IMR-90 (cell line): ENCODE data around the gene BMX. TPM values are rescaled to one million over a fixed set of nuclear protein-coding genes. Genes with fewer than 3 reads are reported as not detected.

Experiments used
- ATAC-seq: fragments of 200-7000 bp; cut with Tn5 transposase; 2 replicates; pipeline ENCODE4 v1.9.1; 2020; ENCODE audit warnings: low read depth, mild to moderate bottlenecking, moderate library complexity
- BruUV-seq: library from RNA; stranded (reverse); fragments of 400-500 nt; replicated peaks from 2 replicates; lab custom pipeline; 2021; lab: Mats Ljungman, UMichigan
- CTCF ChIA-PET: fragments of 300-600 bp; formaldehyde crosslinking; extraction: SDS; loops from one replicate; lab custom pipeline; 2021; ENCODE audit warnings: antibody characterized with exemption; lab: Yijun Ruan, JAX
- POLR2A ChIA-PET: fragments of 300-600 bp; sonication (Branson Sonifier 250); formaldehyde crosslinking; loops from one replicate; lab custom pipeline; 2022; ENCODE audit warnings: antibody characterized with exemption; ENCODE audit not compliant: unreplicated experiment; lab: Charles Lee
- DNase-seq: peaks from one replicate; pipeline ENCODE4 v3.0.0; 2013
- H2AFZ ChIP-seq: replicated peaks from 2 replicates; pipeline ENCODE3; 2013; ENCODE audit warnings: low read length, mild to moderate bottlenecking; ENCODE audit not compliant: poor library complexity
- H2AK5ac ChIP-seq: 2 replicates; pipeline ENCODE4 v1.6.1; 2013; ENCODE audit warnings: low read depth, low read length, inconsistent platforms
- H2AK9ac ChIP-seq: replicated peaks from 2 replicates; pipeline ENCODE3; 2013; ENCODE audit warnings: mild to moderate bottlenecking, low read depth, low read length, moderate library complexity; ENCODE audit not compliant: poor library complexity
- H2BK120ac ChIP-seq: 2 replicates; pipeline ENCODE4 v1.6.1; 2013; ENCODE audit warnings: low read depth, low read length, inconsistent platforms
- H2BK15ac ChIP-seq: 3 replicates; pipeline ENCODE4 v1.6.1; 2013; ENCODE audit warnings: low read depth, low read length, inconsistent platforms
- H2BK20ac ChIP-seq: 2 replicates; pipeline ENCODE4 v1.6.1; 2013; ENCODE audit warnings: low read depth, mild to moderate bottlenecking, inconsistent platforms, low read length, moderate library complexity
- H2BK5ac ChIP-seq: 2 replicates; pipeline ENCODE4 v1.6.1; 2013; ENCODE audit warnings: mild to moderate bottlenecking, low read depth, low read length, inconsistent platforms; ENCODE audit not compliant: poor library complexity, severe bottlenecking
- H3K14ac ChIP-seq: replicated peaks from 2 replicates; pipeline ENCODE4 v1.6.1; 2013; ENCODE audit warnings: low read depth, low read length, inconsistent platforms
- H3K18ac ChIP-seq: 2 replicates; pipeline ENCODE4 v1.6.1; 2013; ENCODE audit warnings: low read depth, low read length, control low read depth
- H3K23ac ChIP-seq: 2 replicates; pipeline ENCODE4 v1.6.1; 2013; ENCODE audit warnings: low read depth, low read length, inconsistent platforms
- H3K27ac ChIP-seq: 2 replicates; pipeline ENCODE4 v1.5.1; 2013; ENCODE audit warnings: mild to moderate bottlenecking, control low read depth, low read length; ENCODE audit not compliant: insufficient read depth
- H3K27me3 ChIP-seq: 2 replicates; pipeline ENCODE4 v1.6.1; 2013; ENCODE audit warnings: low read length; ENCODE audit not compliant: control insufficient read depth, insufficient read depth
- H3K36me3 ChIP-seq: 2 replicates; pipeline ENCODE4 v1.6.1; 2013; ENCODE audit warnings: low read length, mixed read lengths; ENCODE audit not compliant: control insufficient read depth, insufficient read depth
- H3K4ac ChIP-seq: 2 replicates; pipeline ENCODE4 v1.6.1; 2013; ENCODE audit warnings: low read depth, low read length, inconsistent platforms
- H3K4me1 ChIP-seq: 2 replicates; pipeline ENCODE4 v1.6.1; 2013; ENCODE audit warnings: low read length, mixed read lengths; ENCODE audit not compliant: control insufficient read depth, insufficient read depth
- H3K4me2 ChIP-seq: 2 replicates; pipeline ENCODE4 v1.6.1; 2013; ENCODE audit warnings: low read depth, mild to moderate bottlenecking, control low read depth, low read length, moderate library complexity
- H3K4me3 ChIP-seq: 2 replicates; pipeline ENCODE4 v1.5.1; 2013; ENCODE audit warnings: low read depth, mild to moderate bottlenecking, control low read depth, low read length, moderate library complexity; ENCODE audit not compliant: insufficient read depth
- H3K56ac ChIP-seq: 2 replicates; pipeline ENCODE4 v1.6.1; 2013; ENCODE audit warnings: low read length, inconsistent platforms; ENCODE audit not compliant: insufficient read depth; ENCODE audit errors: extremely low read depth
- H3K79me1 ChIP-seq, 2 experiments: 2 replicates each; pipeline ENCODE4 v1.6.1; 2013; ENCODE audit warnings: low read length in 2 of 2, inconsistent platforms in 1 of 2, low read depth in 1 of 2
- H3K9ac ChIP-seq: 2 replicates; pipeline ENCODE4 v1.6.1; 2013; ENCODE audit warnings: low read depth, low read length, control low read depth
- H3K9me1 ChIP-seq: 2 replicates; pipeline ENCODE4 v1.6.1; 2013; ENCODE audit warnings: low read length, inconsistent platforms; ENCODE audit not compliant: insufficient read depth
- H3K9me3 ChIP-seq: 2 replicates; pipeline ENCODE4 v1.6.1; 2013; ENCODE audit warnings: low read length; ENCODE audit not compliant: control insufficient read depth, insufficient read depth
- H4K20me1 ChIP-seq: 2 replicates; pipeline ENCODE4 v1.6.1; 2013; ENCODE audit warnings: low read length, inconsistent platforms; ENCODE audit not compliant: insufficient read depth
- H4K5ac ChIP-seq: 2 replicates; pipeline ENCODE4 v1.6.1; 2013; ENCODE audit warnings: mild to moderate bottlenecking, low read depth, low read length, control low read depth
- H4K8ac ChIP-seq, 2 experiments: 2 replicates each; pipeline ENCODE4 v1.6.1; 2013; ENCODE audit warnings: low read depth in 2 of 2, low read length in 2 of 2, control low read depth in 1 of 2, inconsistent platforms in 1 of 2
- H4K91ac ChIP-seq: 2 replicates; pipeline ENCODE4 v1.6.1; 2013; ENCODE audit warnings: low read depth, low read length, inconsistent platforms; ENCODE audit not compliant: insufficient read depth
- MAZ ChIP-seq: IDR thresholded peaks from 2 replicates; pipeline ENCODE4 v1.6.1; 2012; ENCODE audit warnings: low read depth, mild to moderate bottlenecking, low read length, improper control_type of control experiment, moderate library complexity, borderline replicate concordance
- MXI1 ChIP-seq: IDR thresholded peaks from 2 replicates; pipeline ENCODE4 v1.6.1; 2012; ENCODE audit warnings: low read depth, mild to moderate bottlenecking, low read length, moderate library complexity, borderline replicate concordance
- NFE2L2 ChIP-seq: fragments of 150-350 bp; IDR thresholded peaks from 2 replicates; pipeline ENCODE4 v1.6.1; 2016; ENCODE audit warnings: low read depth, mild to moderate bottlenecking, low read length
- RAD21 ChIP-seq: IDR thresholded peaks from 2 replicates; pipeline ENCODE4 v1.6.1; 2012; ENCODE audit warnings: low read length, improper control_type of control experiment
- RFX5 ChIP-seq: IDR thresholded peaks from 2 replicates; pipeline ENCODE4 v1.8.0; 2012; ENCODE audit warnings: low read depth, mild to moderate bottlenecking, low read length, moderate library complexity
- SMC3 ChIP-seq: fragments of 150-350 bp; IDR thresholded peaks from 2 replicates; pipeline ENCODE4 v1.6.1; 2016; ENCODE audit warnings: low read depth, mild to moderate bottlenecking, antibody characterized with exemption, low read length, moderate library complexity
- WGBS, 2 experiments: methylation state at CpG; one replicate each; pipeline versions ENCODE4 v1.1.5 to v1.1.7; 2013; ENCODE audit warnings: missing lambda C conversion rate in 2 of 2; ENCODE audit not compliant: insufficient read length in 1 of 2; ENCODE audit errors: extremely low coverage in 2 of 2; 5-methylcytosine and 5-hydroxymethylcytosine counted together
- dilution Hi-C: fragments of 300-500 bp; cut with HindIII; formaldehyde crosslinking; loops from one replicate; pipeline ENCODE4 v1.14.3; 2018; ENCODE audit warnings: low sequenced_read_pairs; ENCODE audit not compliant: unreplicated experiment
- in situ Hi-C: fragments of 300-500 bp; cut with MboI; formaldehyde crosslinking; loops from 3 replicates; pipeline ENCODE4 v1.14.3; 2019; ENCODE audit warnings: low sequenced_read_pairs, inconsistent platforms, mixed read lengths
- intact Hi-C: fragments of 100-400 bp; cut with micrococcal nuclease; formaldehyde crosslinking; loops from 2 replicates; pipeline ENCODE4 v1.10.0; 2022
- polyA plus RNA-seq, 3 experiments: library from polyadenylated mRNA; depleted of rRNA; stranded (reverse); fragments of >200 nt; gene quantifications; 2 replicates each; pipeline ENCODE4 v1.2.3, GENCODE V29; 2012; ENCODE audit warnings: low replicate concordance in 1 of 3
- total RNA-seq: library from RNA; depleted of rRNA; stranded (reverse); fragments of >200 nt; gene quantifications from 2 replicates; pipeline ENCODE4 v1.2.3, GENCODE V29; 2012
- TF ChIP-seq, protein P1 (sequence below): conservative IDR thresholded peaks from 2 replicates; pipeline ENCODE4 v1.5.1; 2012; ENCODE audit warnings: mild to moderate bottlenecking, low read depth, low read length, improper control_type of control experiment
- TF ChIP-seq, protein P2 (sequence below): fragments of 150-350 bp; IDR thresholded peaks from 2 replicates; pipeline ENCODE4 v1.6.1; 2017; ENCODE audit warnings: mild to moderate bottlenecking, antibody characterized with exemption, low read length, low read depth
- TF ChIP-seq, protein P3 (sequence below): fragments of 150-350 bp; IDR thresholded peaks from 2 replicates; pipeline ENCODE4 v1.6.1; 2016; ENCODE audit warnings: low read depth, mild to moderate bottlenecking, low read length, moderate library complexity, borderline replicate concordance

The BMX gene
- total and polyA plus RNA-seq, 2 of the 4 experiments (the other 2 are of a cell fraction) = not detected

DNA sequence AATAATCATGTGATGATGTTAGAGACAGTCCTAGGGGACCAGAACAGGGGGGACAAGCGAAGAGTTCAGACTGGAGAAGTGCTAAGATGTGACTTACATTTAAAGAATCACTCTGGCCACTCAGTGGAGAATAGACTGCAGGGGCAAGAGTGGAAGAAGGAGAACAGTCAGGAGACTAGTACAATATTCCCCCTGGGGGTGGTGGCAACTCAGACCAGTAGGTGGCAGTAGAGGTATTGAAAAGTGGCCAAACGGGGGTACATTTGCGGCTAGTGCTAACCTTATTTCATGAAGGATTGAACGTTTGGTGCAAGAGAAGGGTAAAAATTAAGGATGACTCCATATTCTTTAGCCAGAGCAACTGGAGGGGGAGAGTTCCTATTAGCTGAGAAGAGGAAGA is 2.7 kb upstream of the BMX start:
- no peaks in the 10 kb centered on the region for H3K79me1 ChIP-seq
- no peak overlapping the region for H4K5ac ChIP-seq
- no CpG with 5 or more reads among the region's 4 CpGs for WGBS, 2 experiments
- dilution Hi-C loops (no loop called here), in situ Hi-C loops (loop anchor here (25.0 kb wide), 1 partner anchor 1189 kb away; no protein-coding TSS in a partner anchor), intact Hi-C loops (loop anchor here (1.0 to 10.0 kb wide), 2 partner anchors 67 to 177 kb away; no protein-coding TSS in a partner anchor)
- ATAC-seq (peak; percentile 30; the same call in 1 of the 2 replicates), DNase-seq (peak; percentile 33)
- no peaks in the 10 kb centered on the region for H3K4me1 ChIP-seq
- no peak overlapping the region for H2BK120ac ChIP-seq
- no peak overlapping the region for H3K4me2 ChIP-seq
- no peak overlapping the region for H2AK9ac ChIP-seq
- H4K91ac ChIP-seq = no peak overlapping the region
- no peak overlapping the region for H4K8ac ChIP-seq
- H3K18ac ChIP-seq = no peak overlapping the region
- H3K27me3 ChIP-seq = peaks cover 8% of the 10 kb centered on the region; the same call in 1 of the 2 replicates
- no peak overlapping the region for H2BK15ac ChIP-seq
- no peak overlapping the region for H3K27ac ChIP-seq
- no peak overlapping the region for H3K23ac ChIP-seq
- ChIA-PET POLR2A (no interaction called here), CTCF (no interaction called here)
- no peaks in the 10 kb centered on the region for H3K9me3 ChIP-seq
- H2BK20ac ChIP-seq = no peak overlapping the region
- no peak overlapping the region for H2AFZ ChIP-seq
- H3K4me3 ChIP-seq = no peak overlapping the region
- H3K9ac ChIP-seq = no peak overlapping the region
- H3K14ac ChIP-seq = no peak overlapping the region
- H3K9me1 ChIP-seq = no peaks in the 10 kb centered on the region
- BruUV-seq = no TSS peak
- H2BK5ac ChIP-seq = no peak overlapping the region
- no peak overlapping the region for H2AK5ac ChIP-seq
- H4K20me1 ChIP-seq = no peaks in the 10 kb centered on the region
- no peak overlapping the region for H3K56ac ChIP-seq
- TF ChIP-seq NFE2L2 (no peak), SMC3 (peak; percentile 38; the same call in 1 of the 2 replicates), RAD21 (peak; percentile 53), RFX5 (no peak), MAZ (peak; percentile 22; the same call in 1 of the 2 replicates), MXI1 (no peak)
- TF ChIP-seq, protein P1, sequence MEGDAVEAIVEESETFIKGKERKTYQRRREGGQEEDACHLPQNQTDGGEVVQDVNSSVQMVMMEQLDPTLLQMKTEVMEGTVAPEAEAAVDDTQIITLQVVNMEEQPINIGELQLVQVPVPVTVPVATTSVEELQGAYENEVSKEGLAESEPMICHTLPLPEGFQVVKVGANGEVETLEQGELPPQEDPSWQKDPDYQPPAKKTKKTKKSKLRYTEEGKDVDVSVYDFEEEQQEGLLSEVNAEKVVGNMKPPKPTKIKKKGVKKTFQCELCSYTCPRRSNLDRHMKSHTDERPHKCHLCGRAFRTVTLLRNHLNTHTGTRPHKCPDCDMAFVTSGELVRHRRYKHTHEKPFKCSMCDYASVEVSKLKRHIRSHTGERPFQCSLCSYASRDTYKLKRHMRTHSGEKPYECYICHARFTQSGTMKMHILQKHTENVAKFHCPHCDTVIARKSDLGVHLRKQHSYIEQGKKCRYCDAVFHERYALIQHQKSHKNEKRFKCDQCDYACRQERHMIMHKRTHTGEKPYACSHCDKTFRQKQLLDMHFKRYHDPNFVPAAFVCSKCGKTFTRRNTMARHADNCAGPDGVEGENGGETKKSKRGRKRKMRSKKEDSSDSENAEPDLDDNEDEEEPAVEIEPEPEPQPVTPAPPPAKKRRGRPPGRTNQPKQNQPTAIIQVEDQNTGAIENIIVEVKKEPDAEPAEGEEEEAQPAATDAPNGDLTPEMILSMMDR = peak; percentile 59
- TF ChIP-seq, protein P2, sequence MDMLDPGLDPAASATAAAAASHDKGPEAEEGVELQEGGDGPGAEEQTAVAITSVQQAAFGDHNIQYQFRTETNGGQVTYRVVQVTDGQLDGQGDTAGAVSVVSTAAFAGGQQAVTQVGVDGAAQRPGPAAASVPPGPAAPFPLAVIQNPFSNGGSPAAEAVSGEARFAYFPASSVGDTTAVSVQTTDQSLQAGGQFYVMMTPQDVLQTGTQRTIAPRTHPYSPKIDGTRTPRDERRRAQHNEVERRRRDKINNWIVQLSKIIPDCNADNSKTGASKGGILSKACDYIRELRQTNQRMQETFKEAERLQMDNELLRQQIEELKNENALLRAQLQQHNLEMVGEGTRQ = no peak
- TF ChIP-seq, protein P3, sequence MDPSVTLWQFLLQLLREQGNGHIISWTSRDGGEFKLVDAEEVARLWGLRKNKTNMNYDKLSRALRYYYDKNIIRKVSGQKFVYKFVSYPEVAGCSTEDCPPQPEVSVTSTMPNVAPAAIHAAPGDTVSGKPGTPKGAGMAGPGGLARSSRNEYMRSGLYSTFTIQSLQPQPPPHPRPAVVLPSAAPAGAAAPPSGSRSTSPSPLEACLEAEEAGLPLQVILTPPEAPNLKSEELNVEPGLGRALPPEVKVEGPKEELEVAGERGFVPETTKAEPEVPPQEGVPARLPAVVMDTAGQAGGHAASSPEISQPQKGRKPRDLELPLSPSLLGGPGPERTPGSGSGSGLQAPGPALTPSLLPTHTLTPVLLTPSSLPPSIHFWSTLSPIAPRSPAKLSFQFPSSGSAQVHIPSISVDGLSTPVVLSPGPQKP = no peak
- H3K36me3 ChIP-seq = no peaks in the 10 kb centered on the region
- H3K4ac ChIP-seq = no peak overlapping the region
